GM10248 (cell line): ENCODE data around the gene NKAIN2.
"Not testable (repeated sequence)": the region's sequence is repeated elsewhere in the genome, so short reads cannot be mapped to it uniquely, and the experiment has no call there.

ENCODE experiments used
- CTCF ChIA-PET: fragments of 300-600 bp; sonication (Branson Sonifier 250); formaldehyde crosslinking; extraction: SDS; loops from one replicate; lab custom pipeline; 2021; ENCODE audit warnings: antibody characterized with exemption; lab: Yijun Ruan, JAX
- POLR2A ChIA-PET: fragments of 350-650 bp; sonication (Branson Sonifier 250); formaldehyde crosslinking; extraction: SDS; loops from one replicate; lab custom pipeline; 2020; ENCODE audit warnings: antibody characterized with exemption; lab: Yijun Ruan, JAX
- DNase-seq: peaks from one replicate; pipeline ENCODE4 v3.0.0; 2012; ENCODE audit errors: extremely low spot score
- TF ChIP-seq, protein P1 (sequence below): IDR thresholded peaks from 2 replicates; pipeline ENCODE4 v1.5.1; 2012; ENCODE audit warnings: mild to moderate bottlenecking, low read depth; ENCODE audit errors: extremely low read depth, missing control alignments, control extremely low read depth

The NKAIN2 gene

DNA sequence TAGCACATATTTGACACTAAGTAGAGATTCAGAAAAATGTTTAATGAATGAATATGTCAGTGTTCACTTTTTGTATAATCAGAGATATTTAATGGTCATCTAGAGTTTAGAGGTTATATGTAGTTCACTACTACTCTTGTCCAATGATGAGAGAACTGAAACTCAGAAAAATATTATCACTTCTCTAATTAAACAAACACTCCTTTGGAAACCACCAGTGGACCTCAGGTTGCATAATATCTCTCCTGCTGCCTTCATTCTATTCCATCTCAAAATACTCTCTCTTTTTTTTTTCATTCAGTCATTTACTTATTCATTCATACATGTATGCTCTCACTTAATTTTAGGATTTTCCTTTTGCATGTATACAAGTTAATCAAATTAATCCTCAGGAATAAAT, 735.4 kb downstream of the NKAIN2 start:
- TF ChIP-seq, protein P1, sequence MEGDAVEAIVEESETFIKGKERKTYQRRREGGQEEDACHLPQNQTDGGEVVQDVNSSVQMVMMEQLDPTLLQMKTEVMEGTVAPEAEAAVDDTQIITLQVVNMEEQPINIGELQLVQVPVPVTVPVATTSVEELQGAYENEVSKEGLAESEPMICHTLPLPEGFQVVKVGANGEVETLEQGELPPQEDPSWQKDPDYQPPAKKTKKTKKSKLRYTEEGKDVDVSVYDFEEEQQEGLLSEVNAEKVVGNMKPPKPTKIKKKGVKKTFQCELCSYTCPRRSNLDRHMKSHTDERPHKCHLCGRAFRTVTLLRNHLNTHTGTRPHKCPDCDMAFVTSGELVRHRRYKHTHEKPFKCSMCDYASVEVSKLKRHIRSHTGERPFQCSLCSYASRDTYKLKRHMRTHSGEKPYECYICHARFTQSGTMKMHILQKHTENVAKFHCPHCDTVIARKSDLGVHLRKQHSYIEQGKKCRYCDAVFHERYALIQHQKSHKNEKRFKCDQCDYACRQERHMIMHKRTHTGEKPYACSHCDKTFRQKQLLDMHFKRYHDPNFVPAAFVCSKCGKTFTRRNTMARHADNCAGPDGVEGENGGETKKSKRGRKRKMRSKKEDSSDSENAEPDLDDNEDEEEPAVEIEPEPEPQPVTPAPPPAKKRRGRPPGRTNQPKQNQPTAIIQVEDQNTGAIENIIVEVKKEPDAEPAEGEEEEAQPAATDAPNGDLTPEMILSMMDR: no peak
- ChIA-PET POLR2A (no interaction called here), CTCF (no interaction called here)
- DNase-seq: no peak

DNA sequence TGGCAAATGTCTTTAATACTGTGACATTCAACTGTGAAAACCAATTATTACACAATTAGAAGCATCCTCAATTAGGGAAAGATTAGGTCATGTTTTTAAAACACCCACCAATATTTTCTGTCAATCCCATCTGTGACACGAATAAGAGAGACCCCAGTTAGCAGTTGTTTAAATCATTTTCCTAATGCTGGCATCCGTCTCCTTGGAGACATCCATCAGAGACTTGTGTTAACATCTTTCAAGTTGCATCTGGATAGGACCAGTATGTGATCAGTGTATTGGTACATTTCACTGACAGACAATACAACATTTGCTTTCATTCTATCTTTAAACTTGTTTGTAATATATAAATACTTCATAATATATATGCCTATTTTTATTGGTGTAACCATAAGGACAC, 737.9 kb downstream of the NKAIN2 start:
- TF ChIP-seq, protein P1: no peak
- CTCF ChIA-PET: no interaction called here
- POLR2A ChIA-PET: no interaction called here
- DNase-seq: no peak

DNA sequence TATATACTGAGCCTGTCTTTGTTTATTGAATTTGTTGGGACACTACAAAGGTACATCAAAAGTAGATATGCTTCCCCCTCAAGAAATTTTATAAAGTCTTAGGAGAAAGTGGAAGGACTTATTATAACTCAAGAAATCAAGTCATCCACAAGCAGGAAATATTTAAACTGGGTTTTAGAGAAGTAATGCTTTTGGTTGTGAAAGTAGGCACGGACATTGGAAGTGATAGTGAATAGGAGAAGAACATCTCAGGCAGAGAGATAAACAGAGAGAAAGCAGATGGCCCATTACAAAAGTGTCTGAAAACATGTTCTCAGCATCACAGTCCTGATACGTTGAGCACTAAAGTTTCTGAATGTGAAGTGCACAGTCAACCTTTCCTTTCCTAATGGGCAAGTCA, 742.9 kb downstream of the NKAIN2 start:
- POLR2A ChIA-PET: no interaction called here
- DNase-seq: no peak

DNA sequence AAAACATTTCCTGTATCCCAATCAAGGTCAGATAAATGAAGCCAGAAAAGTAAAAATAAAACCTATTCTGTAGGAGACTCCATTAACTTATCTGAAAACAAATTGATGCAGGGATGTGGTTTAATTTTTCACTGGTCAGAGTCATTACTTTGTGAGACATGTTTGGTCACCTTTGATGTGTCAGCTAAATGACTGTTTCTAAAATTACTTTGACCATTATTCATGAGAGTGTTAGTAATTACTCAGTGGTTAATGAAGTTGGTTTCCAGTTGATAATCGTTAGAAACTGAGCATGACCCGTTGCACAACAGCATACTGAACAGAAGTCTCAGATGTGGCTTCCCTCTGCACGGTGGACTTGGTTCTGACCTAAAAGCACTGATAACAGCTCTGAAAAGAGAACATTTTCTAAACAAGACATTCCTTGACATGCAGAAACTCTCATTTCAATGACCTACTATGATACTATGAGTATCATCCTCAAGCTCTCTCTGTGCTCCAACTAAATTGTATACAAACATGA, 748.1 kb downstream of the NKAIN2 start:
- no peak for DNase-seq
- TF ChIP-seq, protein P1: no peak
- POLR2A ChIA-PET: no interaction called here
- CTCF ChIA-PET: no interaction called here

More for the DNA sequence above, 742.9 kb downstream of the NKAIN2 start:
- TF ChIP-seq, protein P1: no peak
- CTCF ChIA-PET: no interaction called here

DNA sequence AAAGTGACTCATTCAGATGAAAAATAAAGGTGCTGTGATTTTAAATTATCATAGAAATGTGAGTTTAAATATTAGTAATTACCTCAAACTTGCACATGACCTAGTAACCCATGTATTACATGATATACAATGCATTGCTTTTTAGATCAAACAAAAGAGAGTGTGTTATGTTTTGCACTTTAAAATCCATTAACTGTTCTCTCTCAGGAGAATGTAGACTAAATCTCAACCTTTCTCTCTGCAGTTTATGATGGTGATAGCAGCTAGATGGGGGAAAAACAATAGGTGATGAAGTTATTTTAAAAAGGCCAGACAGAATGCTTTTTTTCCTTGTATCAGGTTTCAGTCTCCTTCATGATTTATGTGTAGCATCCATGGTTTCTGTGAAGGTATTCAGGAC, 754.2 kb downstream of the NKAIN2 start:
- CTCF ChIA-PET: no interaction called here
- POLR2A ChIA-PET: no interaction called here
- TF ChIP-seq, protein P1: no peak
- no peak for DNase-seq

DNA sequence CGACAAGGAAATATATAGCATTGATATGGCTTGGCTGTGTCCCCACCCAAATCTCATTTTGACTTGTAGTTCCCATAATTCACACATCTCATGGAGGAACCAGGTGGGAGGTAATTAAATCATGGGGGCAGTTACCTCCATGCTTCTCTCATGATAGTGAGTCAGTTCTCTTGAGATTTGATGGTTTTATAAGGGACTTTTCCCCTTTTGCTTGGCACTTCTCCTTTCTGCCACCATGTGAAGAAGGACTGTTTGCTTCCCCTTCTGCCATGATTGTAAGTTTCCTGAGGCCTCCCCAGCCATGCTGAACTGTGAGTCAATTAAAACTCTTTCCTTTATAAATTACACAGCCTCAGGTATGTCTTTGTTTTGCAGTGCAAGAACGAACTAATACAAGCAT, 756.4 kb downstream of the NKAIN2 start:
- DNase-seq, CTCF ChIA-PET, POLR2A ChIA-PET: not testable (repeated sequence)

DNA sequence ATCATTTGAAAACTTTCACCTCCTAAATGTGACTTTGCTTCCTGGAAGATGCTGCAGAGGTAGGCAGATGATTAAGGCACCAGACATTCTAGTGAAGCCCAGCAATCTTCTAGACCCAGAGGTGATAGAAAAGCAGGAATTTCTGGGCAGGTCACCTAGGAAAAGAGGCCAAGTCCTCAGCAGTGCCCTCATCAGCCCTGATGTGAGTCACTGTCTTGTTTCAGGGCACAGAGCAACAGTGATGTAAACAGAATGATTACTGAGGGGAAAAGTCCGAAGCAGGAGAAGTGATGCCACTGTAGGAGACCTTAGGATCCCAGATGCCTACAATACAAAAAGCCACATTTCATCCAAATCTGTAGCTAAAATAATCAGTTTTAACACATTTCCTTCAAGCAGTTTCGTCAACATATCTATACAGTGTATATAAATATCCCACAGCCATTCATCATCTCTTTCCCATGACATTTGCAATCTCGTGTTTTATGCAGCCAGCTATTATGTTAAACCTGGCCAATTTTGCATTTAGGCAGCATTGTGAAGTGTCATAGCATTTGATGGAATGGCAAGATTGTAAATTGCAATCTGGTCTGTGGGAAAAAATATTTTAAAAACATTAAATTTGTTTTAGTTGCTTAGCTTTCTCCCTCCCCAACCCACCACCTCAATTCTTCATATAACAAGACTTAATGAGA, 757.4 kb downstream of the NKAIN2 start:
- CTCF ChIA-PET: no interaction called here

More for the DNA sequence above, 757.4 kb downstream of the NKAIN2 start:
- DNase-seq: no peak
- POLR2A ChIA-PET: no interaction called here
- TF ChIP-seq, protein P1: no peak
